Stimulated activated CD4-positive, alpha-beta T cell treated with anti-CD3 and anti-CD28 coated beads, TNF-alpha, amount 100 ng/mL, for 24 hours (primary cell): ENCODE measurements around the gene OCLN.
"Not testable (repeated sequence)": the region's sequence is repeated elsewhere in the genome, so short reads cannot be mapped to it uniquely, and the experiment has no call there.

Source experiments
- DNase-seq, 3 experiments: peaks; one replicate each; pipeline ENCODE4 v3.0.0-alpha.2; 2020; ENCODE audit warnings: low read depth in 3 of 3

OCLN gene

GRCh38 chr5:69491838-69492390 lies 676 bp upstream of the OCLN start:
- no peak for DNase-seq

- peak in 1 of 3 experiments; percentile 4 for DNase-seq
Measured at GRCh38 chr5:69492923-69493395, 369 bp downstream of the OCLN start.

DNA sequence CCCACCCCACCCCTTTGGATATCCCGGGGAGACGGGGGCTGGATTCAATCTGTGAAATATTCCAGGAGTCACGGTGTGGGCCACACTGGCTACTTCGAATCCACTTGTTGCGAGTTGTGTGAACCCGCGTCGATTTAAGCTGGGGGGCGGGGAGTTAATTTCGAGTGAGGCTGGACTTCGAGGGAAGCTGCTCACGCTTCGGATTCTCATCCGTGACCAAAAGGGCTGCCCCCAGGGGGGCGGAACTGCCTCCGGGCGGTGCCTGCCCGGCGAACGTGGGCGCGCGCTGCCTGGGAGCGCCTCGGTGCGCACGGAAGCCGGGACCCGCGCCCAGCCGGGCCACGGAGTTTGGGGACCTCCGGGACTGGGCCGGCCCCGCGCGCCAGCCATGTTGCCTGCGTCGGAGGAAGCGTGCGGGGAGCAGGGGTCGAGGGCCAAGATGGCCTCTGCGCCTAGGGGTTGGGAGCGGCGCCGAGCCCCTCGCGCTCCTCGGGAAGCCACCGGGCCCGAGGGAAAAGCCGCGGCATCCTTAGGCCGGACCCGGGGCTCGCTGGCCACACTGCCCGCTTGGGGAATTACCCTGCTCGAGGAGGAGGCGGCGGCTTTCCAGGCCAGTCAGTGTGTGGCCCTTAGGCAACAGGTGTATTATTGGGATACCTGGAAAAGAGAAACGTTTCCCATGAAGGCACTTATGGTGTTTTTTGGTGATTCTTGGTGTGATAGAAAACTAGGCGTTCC lies 975 bp downstream of the OCLN start:
- DNase-seq, result peak in 1 of 3 experiments; percentile 14

DNA sequence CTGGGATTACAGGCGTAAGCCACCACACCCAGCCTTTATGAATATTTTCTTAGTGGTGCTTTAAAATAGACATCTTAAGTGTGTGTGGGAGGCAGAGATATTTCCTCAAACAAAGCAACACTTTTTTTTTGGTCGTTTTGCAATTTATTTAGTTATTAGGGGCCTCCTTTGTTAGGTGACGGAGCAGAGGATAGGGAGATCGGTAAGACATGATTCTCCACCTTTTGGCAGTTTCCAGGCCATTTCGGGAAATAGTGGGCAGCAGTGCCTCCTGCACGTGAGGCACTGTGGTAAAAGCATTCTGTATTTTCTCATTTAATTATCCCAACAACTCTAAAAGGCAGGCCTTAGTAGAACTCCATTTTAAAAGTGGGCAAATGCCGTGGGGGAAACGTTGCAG lies 1.9 kb downstream of the OCLN start:
- no peak for DNase-seq

- no peak for DNase-seq
Measured at GRCh38 chr5:69497006-69497520, 4.5 kb downstream of the OCLN start.

DNA sequence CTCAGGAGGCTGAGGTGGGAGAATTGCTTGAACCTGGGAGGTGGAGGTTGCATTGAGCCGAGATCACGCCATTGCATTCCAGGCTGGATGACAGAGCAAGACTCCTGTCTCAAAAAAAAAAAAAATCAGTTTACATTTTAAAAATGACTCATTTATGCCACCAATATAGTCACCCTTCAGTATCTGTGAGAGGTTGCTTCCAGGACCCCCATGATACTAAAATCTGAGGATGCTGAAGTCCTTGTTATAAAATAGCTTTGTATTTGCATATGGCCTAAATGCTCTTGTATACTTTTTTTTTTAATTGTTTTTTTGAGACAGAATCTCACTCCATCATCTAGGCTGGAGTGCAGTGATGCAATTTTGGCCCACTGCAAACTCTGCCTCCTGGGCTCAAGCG lies 5.8 kb downstream of the OCLN start:
- no peak for DNase-seq

GRCh38 chr5:69502367-69502766 lies 9.8 kb downstream of the OCLN start:
- DNase-seq, result no peak

DNA sequence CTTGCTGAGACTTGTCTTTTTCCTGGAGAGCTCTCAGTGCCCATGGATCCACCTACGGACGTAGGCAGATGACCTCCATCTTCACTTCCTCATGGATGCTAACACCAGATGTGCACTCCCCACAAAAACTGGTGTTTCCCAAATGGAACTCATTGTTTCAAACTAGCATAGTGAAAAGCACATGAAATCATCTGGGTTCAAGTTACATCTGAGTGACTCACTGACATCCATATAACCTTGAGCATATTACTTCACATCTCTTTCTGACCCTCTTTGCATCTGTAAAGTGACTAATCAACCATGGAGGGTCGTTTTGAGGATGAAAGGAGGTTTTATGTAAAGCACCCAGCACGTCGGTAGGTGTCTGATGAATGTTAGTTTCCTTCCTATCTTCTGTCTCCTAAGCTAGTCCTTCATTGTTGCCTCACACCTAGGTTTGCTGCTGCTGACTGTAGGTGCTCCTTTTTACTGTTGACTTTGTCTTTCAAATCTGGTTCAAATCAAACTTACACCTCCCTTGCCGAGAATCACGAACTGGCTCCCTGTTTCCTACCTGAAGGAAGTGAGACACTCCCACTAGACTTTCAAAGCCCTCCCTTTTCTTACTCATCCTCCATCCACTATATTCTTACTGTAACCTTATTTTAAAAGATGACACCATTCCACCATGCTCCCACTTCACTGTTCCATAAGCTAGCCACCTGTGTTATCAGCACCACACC lies 10.3 kb downstream of the OCLN start:
- DNase-seq, result no peak

DNA sequence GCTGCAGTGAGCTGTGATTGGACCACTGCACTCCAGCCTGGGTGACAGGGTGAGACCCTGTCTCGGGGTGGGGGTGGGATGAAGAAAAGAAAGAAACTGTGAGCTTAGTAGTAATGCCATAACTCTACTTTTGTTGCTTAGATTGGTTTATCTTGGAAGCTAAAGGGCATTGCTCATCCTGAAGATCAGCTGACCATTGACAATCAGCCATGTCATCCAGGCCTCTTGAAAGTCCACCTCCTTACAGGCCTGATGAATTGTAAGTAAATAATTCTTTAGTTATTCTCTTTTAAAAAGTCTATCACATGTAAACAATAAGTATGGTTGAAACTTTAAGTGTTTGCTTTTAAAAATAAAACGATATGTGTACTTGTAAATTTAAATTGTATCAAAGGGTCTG lies 11.4 kb downstream of the OCLN start:
- DNase-seq, result no peak

DNA sequence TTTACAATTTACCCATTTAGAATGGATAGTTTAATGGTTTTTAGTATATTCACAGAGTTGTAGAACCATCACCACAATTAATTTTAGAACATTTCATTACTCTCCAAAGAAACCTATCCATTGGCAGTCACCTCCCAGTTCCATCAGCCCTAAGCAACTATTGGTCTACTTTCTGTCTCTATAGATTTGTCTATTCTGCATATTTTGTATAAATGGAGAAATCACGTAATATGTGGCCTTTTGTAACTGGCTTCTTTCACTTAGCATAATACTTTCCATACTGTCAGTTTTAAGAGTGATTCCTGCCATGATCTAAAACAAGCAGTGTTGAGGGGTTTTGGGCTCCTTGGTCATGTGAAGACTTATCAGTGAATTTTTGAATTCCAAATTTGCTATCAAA lies 12.7 kb downstream of the OCLN start:
- no peak for DNase-seq

GRCh38 chr5:69509212-69509611 lies 16.6 kb downstream of the OCLN start:
- DNase-seq, result no peak

DNA sequence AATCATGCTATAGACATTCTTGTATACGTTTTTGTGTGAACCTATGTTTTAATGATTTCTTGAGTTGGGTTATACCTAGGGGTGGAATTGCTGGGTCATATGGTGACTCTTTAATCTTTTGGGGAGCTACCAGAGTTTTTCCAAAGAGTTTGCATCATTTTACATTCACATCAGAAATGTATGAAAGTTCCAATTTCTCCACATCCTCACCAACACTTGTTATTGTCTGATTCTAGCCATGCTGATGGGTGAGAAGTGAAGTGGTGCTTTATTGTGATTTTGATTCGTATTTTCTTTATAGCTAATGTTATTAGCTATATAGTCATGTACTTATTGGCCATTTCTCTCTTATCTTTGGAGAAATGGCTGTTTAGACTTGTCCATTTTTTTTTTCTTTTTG lies 18.1 kb downstream of the OCLN start:
- no peak for DNase-seq

GRCh38 chr5:69512740-69513260 lies 20.2 kb downstream of the OCLN start:
- DNase-seq, result no peak

GRCh38 chr5:69515570-69515969 lies 23.0 kb downstream of the OCLN start:
- not testable (repeated sequence) for DNase-seq

DNA sequence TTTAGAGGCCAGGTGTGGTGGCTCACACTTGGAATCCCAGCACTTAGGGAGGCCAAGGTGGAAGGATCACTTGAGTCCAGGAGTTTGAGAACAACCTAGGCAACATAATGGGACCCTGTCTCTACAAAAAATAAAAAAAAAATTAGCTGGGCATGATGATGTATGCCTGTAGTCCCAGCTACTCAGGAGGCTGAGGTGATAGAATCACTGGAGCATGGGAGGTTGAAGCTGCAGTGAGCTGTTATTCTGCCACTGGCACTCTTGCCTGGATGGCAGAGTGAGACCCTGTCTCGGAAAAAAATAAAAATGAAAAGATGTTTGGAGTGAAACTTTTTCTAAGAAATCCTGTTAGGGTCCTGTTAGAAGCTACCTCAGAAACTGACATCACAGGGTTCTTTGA lies 24.2 kb downstream of the OCLN start:
- DNase-seq, result no peak

GRCh38 chr5:69517763-69518212 lies 25.2 kb downstream of the OCLN start:
- DNase-seq, result no peak

- DNase-seq, result no peak
Measured at GRCh38 chr5:69519285-69519684, 26.7 kb downstream of the OCLN start.

- DNase-seq, result no peak
Measured at GRCh38 chr5:69522035-69522434, 29.4 kb downstream of the OCLN start.

DNA sequence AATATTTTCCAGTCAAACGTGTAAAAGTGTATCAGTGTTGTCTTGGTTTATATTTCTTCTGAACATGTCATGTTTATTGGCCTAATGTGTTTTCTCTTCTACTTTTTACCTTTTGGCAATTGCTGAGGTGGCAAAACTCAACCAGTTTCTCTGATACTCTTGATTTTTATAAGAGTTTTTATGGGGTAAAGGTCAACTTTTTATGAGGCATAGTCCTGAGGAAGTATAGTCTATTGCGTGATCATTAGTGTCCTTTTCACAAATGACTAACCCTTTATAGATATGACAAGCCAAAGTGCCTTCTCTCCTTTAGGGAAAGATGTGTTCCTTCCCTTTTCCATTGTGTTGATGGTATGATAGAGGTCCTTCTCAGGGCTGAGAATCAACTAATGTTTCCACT lies 32.9 kb downstream of the OCLN start:
- DNase-seq, result no peak

GRCh38 chr5:69526660-69527059 lies 34.1 kb downstream of the OCLN start:
- DNase-seq, result no peak

- DNase-seq, result no peak
Measured at GRCh38 chr5:69527128-69527770, 34.7 kb downstream of the OCLN start.

GRCh38 chr5:69528035-69528434 lies 35.4 kb downstream of the OCLN start:
- no peak for DNase-seq
